HFF-Myc (cell line): ENCODE data around the gene TRAPPC12.

Source experiments
- DNase-seq: peaks from one replicate; pipeline ENCODE4 v3.0.0-alpha.2; 2011; ENCODE audit warnings: low read depth; ENCODE audit errors: extremely low read depth
- H3K4me3 ChIP-seq: replicated peaks from 2 replicates; pipeline ENCODE4 v1.5.1; 2011; ENCODE audit warnings: low read depth, mild to moderate bottlenecking, control low read depth, low read length
- TF ChIP-seq, protein P1 (sequence below): IDR thresholded peaks from 2 replicates; pipeline ENCODE4 v1.5.1; 2012; ENCODE audit warnings: mild to moderate bottlenecking, low read depth, low read length, control low read depth; ENCODE audit errors: missing control alignments

Gene TRAPPC12

DNA sequence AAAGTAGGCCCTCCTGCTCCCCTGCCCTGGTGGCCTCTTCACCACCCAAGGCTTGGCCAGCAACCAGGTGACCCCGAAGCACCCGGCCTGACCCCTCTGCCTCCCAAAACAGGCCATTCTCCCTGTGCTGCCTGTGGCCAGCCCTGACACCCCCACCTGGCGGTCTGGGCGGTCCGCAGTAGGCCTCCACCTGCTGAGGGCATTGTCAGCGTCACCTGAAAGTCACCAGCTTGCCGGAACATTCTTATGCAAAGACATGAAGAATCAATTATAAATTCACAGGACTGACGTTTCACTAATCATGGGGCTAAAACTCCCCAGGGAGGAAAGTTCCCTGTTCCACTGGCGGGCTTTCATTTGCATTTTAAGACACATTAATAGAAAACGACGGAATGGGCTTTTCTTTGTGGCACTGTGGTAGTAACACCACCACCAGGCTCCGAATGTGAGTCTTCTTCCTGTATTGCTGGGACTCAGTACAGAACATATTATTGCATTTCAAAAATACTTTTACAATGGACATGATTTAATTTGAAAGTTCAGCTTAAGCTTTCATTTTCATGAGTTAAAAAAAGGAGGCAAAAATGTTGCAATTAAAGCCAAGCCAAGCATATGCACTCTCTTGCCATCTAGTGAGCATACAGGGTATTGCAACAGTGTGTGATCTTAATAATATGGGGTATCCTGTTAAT is 82.5 kb downstream of the TRAPPC12 start:
- no peak for DNase-seq
- TF ChIP-seq, protein P1, sequence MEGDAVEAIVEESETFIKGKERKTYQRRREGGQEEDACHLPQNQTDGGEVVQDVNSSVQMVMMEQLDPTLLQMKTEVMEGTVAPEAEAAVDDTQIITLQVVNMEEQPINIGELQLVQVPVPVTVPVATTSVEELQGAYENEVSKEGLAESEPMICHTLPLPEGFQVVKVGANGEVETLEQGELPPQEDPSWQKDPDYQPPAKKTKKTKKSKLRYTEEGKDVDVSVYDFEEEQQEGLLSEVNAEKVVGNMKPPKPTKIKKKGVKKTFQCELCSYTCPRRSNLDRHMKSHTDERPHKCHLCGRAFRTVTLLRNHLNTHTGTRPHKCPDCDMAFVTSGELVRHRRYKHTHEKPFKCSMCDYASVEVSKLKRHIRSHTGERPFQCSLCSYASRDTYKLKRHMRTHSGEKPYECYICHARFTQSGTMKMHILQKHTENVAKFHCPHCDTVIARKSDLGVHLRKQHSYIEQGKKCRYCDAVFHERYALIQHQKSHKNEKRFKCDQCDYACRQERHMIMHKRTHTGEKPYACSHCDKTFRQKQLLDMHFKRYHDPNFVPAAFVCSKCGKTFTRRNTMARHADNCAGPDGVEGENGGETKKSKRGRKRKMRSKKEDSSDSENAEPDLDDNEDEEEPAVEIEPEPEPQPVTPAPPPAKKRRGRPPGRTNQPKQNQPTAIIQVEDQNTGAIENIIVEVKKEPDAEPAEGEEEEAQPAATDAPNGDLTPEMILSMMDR, result peak; percentile 76
- no peak overlapping the region for H3K4me3 ChIP-seq

DNA sequence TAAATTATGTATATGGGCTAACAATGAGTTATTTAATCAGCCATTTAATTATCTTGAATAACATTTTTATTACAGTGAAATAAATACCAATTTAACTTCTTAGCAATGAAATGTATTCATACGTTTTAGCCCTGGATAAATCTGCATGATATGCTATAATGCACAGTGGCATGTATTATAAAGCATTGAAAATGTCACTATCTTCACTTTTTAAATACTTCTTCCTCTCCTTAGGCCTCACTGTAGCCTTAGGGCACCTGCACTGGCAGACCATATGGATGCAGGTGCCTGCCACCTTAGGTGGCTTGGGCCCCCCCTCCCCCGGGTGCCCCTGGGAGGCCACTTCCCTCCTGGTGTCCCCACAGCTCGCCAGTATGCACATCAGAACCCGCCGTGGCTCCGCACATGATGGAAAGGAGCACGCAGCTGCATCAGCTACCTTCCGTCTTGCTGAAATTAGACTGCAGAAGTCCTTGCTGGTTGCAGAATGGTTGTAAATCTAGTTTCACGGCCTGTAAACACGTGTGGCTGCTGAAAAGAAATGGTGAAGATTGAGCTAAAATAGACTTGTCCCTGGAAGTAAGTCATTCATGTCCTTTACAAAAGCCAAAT is 83.1 kb downstream of the TRAPPC12 start:
- TF ChIP-seq, protein P1, result no peak
- H3K4me3 ChIP-seq, result no peak overlapping the region

DNA sequence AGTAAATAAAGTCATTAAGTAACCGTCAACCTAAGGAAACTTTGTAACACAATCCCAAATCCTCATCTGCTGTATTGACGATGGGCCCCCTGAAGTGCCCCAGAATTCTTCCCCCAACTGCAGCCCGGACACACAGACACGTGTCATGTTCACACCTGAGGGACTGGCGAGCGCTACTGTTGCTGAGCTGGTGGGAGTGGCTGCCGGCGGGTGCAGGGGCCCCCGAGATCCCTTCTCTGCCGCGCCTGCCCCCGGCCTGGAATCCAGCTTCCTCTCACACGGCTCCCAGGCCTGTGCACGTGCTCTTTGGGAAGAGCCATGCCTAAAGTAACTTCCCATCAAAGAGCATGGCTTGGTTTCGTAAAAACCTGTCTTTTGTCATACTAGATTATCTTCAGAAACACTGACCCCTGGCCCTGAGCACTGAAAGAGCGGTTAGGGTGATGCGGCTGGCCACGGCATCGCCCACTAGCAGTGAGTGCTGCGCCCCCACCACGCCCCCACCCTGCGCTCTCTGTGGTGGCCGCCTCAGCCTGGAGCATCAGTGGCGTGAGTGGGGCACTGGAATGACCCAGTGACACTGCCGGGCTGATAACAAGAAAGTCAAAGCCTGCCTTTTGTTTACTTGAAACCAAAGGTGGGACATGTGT is 83.8 kb downstream of the TRAPPC12 start:
- no peak overlapping the region for H3K4me3 ChIP-seq
- TF ChIP-seq, protein P1, result no peak
- DNase-seq, result no peak

More for the DNA sequence above, 83.1 kb downstream of the TRAPPC12 start:
- DNase-seq, result no peak

DNA sequence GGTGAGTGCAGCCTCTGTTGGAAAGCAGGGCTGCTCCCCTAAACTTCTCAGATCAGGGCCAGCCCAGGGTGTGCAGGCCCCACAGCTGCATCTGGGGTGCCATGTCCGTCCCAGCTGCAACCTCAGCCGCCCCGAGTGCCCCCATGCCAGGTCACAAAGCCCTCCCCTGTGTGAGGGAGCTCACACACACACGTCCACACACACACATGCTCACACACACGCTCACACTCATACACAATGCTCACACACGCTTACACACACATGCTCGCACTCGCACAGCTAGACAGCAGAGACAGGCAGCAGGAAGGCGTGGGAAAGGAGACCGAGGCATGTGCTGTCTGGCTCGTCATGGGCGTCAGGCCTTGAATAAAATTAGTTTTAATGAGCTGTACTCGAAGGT is 84.5 kb downstream of the TRAPPC12 start:
- H3K4me3 ChIP-seq, result no peak overlapping the region
- TF ChIP-seq, protein P1, result no peak
- no peak for DNase-seq

DNA sequence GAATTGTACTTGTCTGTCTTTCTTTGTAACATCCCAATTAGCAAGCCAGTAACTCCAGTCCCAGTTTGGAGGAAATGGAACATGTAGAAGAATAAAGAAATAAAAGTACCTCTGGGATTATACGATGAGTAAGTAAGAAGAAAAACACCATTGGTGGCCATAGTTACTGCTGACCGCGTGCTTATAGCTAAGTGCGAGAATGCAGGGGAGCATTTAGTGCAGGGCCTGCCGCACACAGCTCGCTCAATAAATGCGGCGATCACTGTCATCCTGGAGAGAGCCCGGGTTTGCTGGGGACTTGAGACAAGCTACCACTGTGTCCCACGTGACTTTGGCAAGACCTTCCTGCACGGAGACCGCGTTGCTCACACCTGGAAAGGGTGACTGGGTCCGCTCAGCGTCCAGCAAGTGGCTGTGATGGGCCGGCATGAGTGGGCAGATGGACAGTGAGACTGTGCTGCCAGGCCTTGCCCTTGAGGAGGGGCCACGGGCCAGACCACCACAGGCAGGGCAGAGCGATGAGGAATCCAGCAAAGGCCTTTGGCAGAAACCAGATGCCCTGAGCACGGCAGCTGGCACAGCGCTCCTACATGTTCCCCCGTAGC is 85.0 kb downstream of the TRAPPC12 start:
- TF ChIP-seq, protein P1, result no peak
- no peak for DNase-seq
- H3K4me3 ChIP-seq, result no peak overlapping the region

DNA sequence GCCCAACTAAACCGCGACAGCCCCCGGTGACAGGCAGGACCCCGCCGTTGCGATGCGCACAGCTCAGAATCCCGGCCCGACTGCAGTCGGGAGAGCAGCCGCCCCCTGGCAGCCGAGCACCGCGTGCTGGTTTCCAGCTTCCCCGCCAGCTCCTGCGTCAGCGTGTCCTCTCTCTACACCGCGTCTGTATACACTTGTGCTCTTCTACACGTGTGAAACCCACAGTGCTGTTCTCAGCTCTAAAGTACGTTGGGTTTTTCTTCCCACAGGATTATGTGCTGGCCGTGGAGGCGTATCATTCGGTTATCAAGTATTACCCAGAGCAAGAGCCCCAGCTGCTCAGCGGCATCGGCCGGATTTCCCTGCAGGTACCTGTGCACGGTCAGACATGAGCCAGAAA is 85.8 kb downstream of the TRAPPC12 start:
- no peak overlapping the region for H3K4me3 ChIP-seq
- DNase-seq, result no peak
- TF ChIP-seq, protein P1, result no peak
